H1 (cell line): Measurements from ENCODE around the gene AAMDC.

Experiments used
- ASH2L ChIP-seq: fragments of 200-600, 300-600 bp; sonication (generic); IDR thresholded peaks from one replicate; pipeline ENCODE4 v1.7.1; 2017; ENCODE audit warnings: low read length
- ATF3 ChIP-seq: IDR thresholded peaks from 2 replicates; pipeline ENCODE4 v1.6.1; 2011; ENCODE audit warnings: low read depth, mild to moderate bottlenecking, low read length; ENCODE audit not compliant: insufficient read depth
- CBX8 ChIP-seq: fragments of 300-800, 300-1000 bp; sonication (generic); IDR thresholded peaks from 2 replicates; pipeline ENCODE4 v1.7.1; 2016; ENCODE audit warnings: low read depth, low read length, borderline replicate concordance
- CHD2 ChIP-seq: IDR thresholded peaks from 2 replicates; pipeline ENCODE4 v1.6.1; 2012; ENCODE audit warnings: low read length, improper control_type of control experiment
- CTCF ChIP-seq, 3 experiments: IDR thresholded peaks; 1 replicate in 2 of 3; 2 replicates in 1 of 3; pipeline versions ENCODE4 v1.5.1 to v1.6.1; 2011; ENCODE audit warnings: low read length in 3 of 3, mild to moderate bottlenecking in 3 of 3, inconsistent platforms in 2 of 3, low read depth in 1 of 3, moderate library complexity in 1 of 3; ENCODE audit not compliant: insufficient read depth in 1 of 3; ENCODE audit errors: control extremely low read depth in 1 of 3
- EGR1 ChIP-seq: IDR thresholded peaks from 2 replicates; pipeline ENCODE4 v1.6.1; 2011; ENCODE audit warnings: low read depth, low read length, borderline replicate concordance
- MAX ChIP-seq: IDR thresholded peaks from 2 replicates; pipeline ENCODE4 v1.6.1; 2012; ENCODE audit warnings: inconsistent platforms
- POLR2A ChIP-seq, 2 experiments: IDR thresholded peaks; 1 replicate in 1 of 2; 2 replicates in 1 of 2; pipeline ENCODE4 v1.6.1; 2011; ENCODE audit warnings: low read depth in 2 of 2, low read length in 2 of 2, mild to moderate bottlenecking in 2 of 2; ENCODE audit errors: control extremely low read depth in 1 of 2
- POLR2AphosphoS5 ChIP-seq: IDR thresholded peaks from 2 replicates; pipeline ENCODE4 v1.6.1; 2011; ENCODE audit warnings: low read depth, low read length
- RBBP5 ChIP-seq: IDR thresholded peaks from 2 replicates; pipeline ENCODE4 v1.7.1; 2012; ENCODE audit warnings: low read depth, mild to moderate bottlenecking, inconsistent platforms, low read length, moderate library complexity, borderline replicate concordance
- TAF1 ChIP-seq: IDR thresholded peaks from 2 replicates; pipeline ENCODE4 v1.6.1; 2011; ENCODE audit warnings: mild to moderate bottlenecking, low read depth, low read length
- YY1 ChIP-seq: IDR thresholded peaks from 2 replicates; pipeline ENCODE4 v1.6.1; 2011; ENCODE audit warnings: low read depth, mild to moderate bottlenecking, low read length

- TF ChIP-seq CTCF (IDR thresholded peaks at IDR 0.05; ENCODE audit: control extremely low read depth in 1 of 3, insufficient read depth in 1 of 3, low read depth in 1 of 3, low read length in 3 of 3) (no peak), POLR2A (IDR thresholded peaks at IDR 0.05; ENCODE audit: control extremely low read depth in 1 of 2, low read depth in 2 of 2, low read length in 2 of 2) (peak in 1 of 2 experiments; percentile 16; a peak in 1 of 3 replicates), RBBP5 (0 out of 2 replicates have a peak, but pooled peaks have one; percentile 18), EGR1 (no peak), YY1 (no peak), CBX8 (no peak), ASH2L (no peak), MAX (peak; percentile 70), CHD2 (0 out of 2 replicates have a peak, but pooled peaks have one; percentile 35), TAF1 (peak; percentile 80), POLR2AphosphoS5 (peak; percentile 55), ATF3 (no peak)
Observed at GRCh38 chr11:77819411-77819920, 1.5 kb upstream of the AAMDC start.
